PC-3 (cell line): ENCODE measurements around the gene PDLIM1.

Experiments used
- EZH2 ChIP-seq: fragments of 300-600 bp; sonication (generic); IDR thresholded peaks from one replicate; pipeline ENCODE4 v1.6.1; 2017; ENCODE audit warnings: antibody characterized with exemption, mild to moderate bottlenecking, low read length; ENCODE audit not compliant: unreplicated experiment
- TF ChIP-seq, protein P1 (sequence below): fragments of 300-600 bp; sonication (generic); conservative IDR thresholded peaks from 2 replicates; pipeline ENCODE4 v1.5.1; 2017; ENCODE audit warnings: antibody characterized with exemption, low read depth, mild to moderate bottlenecking, low read length

DNA sequence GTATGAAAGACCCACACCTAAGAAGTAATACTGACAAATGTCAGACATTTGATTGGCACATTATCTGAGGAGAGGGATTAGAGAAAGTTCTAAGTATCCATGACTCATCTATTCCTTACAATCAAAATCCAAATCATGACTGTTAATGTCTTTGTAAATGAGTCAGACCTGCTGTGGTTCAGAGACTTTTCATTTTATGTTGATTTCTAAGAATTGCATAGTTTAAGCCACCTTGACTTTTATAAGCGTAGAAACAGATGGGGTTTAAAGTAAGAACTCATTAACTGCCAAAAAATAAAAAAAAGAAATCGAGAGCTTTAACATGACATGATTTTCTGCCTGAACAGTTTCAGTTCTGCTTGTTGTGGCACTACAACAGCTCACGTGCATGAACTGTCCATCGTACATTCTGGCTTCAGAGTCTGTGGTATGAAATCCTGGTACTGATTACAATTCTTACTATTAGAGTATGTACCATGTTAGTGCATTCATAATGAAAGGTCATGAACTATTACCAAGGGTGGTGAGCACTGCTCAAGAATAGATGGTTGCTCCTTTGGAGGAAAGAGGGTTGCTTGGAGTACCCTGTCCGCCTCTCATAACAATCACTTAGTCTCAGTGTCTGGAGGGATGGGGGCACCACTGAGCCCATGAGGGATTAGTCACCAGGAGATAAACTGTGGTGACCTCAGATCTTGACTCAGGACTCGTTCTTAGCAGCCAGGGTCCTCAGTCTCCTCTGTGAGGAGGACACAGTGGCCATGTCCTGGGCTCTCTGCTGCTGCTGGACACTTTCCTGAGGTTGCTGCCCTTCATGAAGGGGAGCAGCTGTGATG is 54.5 kb downstream of the PDLIM1 start:
- TF ChIP-seq, protein P1, sequence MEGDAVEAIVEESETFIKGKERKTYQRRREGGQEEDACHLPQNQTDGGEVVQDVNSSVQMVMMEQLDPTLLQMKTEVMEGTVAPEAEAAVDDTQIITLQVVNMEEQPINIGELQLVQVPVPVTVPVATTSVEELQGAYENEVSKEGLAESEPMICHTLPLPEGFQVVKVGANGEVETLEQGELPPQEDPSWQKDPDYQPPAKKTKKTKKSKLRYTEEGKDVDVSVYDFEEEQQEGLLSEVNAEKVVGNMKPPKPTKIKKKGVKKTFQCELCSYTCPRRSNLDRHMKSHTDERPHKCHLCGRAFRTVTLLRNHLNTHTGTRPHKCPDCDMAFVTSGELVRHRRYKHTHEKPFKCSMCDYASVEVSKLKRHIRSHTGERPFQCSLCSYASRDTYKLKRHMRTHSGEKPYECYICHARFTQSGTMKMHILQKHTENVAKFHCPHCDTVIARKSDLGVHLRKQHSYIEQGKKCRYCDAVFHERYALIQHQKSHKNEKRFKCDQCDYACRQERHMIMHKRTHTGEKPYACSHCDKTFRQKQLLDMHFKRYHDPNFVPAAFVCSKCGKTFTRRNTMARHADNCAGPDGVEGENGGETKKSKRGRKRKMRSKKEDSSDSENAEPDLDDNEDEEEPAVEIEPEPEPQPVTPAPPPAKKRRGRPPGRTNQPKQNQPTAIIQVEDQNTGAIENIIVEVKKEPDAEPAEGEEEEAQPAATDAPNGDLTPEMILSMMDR = no peak
- TF ChIP-seq EZH2 = no peak
